Measurements from ENCODE around the gene ANKMY1.

ANKMY1 gene

DNA sequence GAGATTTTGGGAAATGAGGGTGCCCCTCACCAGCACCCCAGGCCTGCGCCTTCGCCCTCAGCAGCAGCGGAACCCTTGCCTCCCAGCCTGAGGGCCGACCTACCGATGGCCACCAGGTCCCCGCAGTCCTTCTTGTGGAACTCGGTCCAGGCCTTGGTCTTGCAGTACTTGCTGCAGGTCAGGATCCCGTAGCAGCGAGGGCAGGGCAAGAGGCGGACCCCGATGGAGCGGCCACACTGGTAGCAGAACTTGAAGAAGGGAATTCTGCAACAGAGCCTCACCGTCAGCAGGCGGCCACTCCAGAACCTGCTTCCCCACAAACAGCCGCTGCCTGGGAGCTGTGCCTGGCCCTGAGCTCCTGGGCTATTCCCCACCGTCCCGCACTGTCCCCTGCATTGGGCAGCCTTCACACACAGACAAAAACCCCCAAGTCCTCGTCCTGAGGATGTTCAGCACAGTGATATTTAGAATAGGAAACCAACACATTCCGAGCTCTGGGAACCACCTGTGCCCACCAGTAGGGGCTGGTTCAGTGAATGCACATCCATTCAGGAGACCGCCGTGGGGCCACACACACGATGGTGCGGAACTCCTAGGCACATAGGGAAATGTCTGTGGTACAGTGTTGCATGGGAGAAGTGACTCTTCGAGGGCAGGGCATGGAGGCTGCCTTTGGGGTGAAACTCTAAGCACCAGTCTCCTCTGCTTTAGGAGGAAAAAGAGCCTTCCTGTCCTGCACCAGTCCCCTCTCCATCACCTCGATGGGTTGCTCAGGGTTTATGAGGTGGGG is 76.8 kb downstream of the ANKMY1 start:
- FAIRE-seq, result no peak
- no peak for DNase-seq (ENCODE audit: low spot score)

DNA sequence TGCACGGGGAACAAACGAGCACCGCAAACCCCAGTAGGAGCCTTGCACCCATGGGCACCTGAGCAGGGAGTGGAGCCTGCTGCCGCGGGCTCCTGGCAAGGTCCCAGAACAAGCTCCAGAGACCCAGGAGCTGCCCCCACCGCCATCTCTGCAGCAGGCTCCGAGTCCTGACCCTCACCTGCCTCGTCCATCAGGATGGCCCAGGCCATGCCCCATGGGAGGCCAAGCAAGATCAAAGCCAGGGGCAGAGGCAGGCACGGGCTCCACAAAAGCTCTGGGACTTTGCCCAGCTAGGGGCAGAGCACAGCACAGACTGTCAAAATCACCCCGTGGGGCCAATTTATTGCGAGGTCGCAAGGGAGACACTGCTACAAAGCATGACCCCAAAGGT is 78.7 kb downstream of the ANKMY1 start:
- DNase-seq (ENCODE audit: low spot score), result no peak
- no peak for FAIRE-seq

DNA sequence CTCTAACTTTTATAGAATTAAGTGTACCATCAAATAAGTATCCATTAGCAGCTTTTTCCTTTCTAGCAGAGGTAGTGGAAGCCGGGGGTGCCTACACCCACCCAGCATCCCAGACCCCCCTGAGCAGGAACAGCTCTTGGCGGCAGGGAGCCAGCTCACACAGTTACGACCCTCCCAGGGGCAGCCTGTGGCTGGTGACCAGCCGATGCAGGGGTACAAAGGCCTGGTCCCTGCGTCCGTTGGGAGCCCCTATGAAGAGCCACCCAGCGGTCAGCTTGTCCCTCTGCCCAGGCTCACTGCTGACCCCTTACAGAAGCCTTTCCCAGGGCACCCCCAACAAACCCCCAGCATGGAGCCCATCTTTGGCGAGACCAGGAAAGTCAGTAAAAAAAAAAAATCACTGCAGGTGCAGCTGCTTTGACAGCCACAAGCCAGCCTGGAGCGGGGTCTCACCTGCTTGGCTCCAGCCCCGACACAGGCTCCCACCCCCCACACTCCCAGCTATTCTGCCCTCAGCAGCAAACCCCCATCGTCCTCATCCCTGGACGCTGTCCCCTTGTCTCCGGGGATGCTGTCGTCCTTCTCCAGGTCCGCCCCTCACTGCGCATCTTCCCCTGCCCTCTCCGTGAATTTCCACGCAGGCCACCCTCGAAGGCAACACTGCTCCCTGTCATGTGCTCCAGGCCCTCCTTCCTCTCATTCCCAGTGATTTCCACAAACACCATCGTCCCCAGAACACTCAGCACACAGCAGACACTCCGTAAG is 79.3 kb downstream of the ANKMY1 start:
- no peak for FAIRE-seq
- no peak for DNase-seq (ENCODE audit: low spot score)

DNA sequence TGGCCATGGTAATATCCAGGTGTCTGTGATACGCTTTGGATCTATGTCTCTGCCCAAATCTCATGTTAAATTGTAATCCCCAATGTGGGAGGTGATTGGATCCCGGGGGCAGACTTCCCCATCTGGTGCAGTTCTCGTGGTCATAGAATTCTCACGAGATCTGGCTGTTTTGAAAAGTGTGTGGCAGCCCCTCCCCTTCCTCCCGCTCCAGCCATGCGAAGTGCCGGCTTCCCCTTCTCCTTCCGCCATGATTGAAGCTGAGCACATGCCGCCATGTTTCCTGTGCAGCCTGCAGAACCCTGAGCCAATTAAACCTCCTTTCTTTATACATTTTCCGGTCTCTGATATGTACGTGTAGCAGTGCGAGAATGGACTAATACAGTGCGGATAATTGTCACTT is 79.9 kb downstream of the ANKMY1 start:
- DNase-seq (ENCODE audit: low spot score), result no peak
- FAIRE-seq, result no peak

DNA sequence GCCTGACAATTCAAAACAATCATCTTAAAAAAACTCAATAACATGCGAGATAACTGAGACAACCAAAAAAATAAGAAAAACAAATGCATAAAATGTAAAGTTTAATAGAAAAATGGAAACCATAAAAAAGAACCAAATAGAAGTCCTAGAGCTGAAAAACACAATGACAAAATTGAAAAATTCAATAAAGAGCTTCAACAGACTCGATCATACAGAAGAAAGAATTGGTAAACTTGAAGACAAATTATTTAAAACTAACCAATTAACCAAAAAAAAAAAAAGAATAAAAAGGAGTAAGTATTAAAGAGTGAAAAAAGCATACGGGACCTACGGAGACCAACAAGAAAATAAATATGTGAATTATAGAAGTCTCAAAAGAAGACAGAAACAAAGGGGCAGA is 84.6 kb downstream of the ANKMY1 start:
- DNase-seq (ENCODE audit: low spot score) (no peak), FAIRE-seq (no peak)

DNA sequence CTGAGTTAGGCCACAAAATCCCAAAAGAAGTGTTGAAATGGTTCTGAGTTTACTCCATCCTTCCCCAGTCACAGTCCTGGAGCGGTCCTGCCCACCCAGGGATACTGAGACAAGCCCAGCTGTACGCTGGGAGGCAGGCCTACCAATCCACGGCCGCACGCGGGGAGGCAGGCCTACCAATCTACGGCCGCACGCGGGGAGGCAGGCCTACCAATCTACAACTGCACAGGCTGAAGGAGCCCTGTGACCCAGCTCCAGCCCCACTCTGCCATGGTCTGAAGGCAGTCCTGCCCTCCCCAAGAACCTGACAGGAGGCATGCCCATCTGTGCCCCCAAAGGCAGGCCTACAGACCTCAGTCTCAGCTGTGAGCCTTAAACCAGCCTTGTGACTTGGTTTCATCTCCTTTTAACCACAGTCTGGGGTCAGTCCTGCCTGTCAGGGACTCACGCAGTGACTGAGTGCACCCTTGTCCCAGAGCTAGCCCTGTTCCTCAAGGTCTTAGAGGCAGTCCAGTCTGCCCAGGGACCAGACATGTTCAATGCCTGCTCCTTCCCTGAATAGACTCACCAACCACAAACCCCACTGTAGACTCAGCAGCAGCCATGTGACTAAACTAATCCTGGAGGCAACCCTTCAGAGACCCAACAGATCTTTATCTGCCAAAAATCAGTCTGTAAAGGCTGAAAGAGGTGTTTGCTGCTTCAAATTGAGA is 85.6 kb downstream of the ANKMY1 start:
- FAIRE-seq (no peak), DNase-seq (ENCODE audit: low spot score) (no peak)

DNA sequence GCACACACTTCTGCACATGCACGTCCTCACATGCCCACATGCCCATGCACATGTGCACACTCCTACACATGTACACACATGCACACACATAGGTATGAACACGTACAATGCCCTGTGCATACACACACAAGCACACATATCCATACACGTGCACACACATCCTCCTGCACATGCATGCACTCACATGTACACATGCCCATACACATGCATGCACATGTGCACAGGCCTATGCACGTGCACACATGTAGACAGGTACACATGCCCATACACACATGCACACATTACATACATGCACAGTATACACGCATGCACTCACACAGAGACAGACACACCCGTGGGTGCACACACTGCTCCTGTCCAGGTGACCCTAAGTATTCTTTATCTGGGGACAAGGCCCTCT is 88.0 kb downstream of the ANKMY1 start:
- FAIRE-seq, result peak; percentile 95
- DNase-seq (ENCODE audit: low spot score), result no peak

DNA sequence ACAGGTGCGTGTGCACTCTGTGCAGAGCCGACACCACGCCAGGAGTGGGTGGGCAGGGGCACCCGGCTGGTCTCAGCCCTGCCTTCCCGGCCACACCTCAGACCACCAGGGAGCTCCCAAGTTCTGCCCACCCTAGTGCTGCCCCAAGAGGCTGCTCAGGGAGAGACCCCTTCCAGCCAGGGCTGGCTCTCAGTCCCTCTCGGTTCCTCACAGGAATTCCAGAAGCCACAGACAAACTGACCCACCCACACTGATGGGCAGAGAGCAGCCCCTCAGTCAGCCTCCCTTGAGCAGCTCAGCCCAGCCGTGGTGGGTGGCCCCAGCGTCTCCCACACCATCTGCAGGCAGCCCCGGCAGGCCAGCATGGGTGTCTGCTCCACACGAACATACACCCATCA is 88.5 kb downstream of the ANKMY1 start:
- no peak for DNase-seq (ENCODE audit: low spot score)
- FAIRE-seq, result no peak

DNA sequence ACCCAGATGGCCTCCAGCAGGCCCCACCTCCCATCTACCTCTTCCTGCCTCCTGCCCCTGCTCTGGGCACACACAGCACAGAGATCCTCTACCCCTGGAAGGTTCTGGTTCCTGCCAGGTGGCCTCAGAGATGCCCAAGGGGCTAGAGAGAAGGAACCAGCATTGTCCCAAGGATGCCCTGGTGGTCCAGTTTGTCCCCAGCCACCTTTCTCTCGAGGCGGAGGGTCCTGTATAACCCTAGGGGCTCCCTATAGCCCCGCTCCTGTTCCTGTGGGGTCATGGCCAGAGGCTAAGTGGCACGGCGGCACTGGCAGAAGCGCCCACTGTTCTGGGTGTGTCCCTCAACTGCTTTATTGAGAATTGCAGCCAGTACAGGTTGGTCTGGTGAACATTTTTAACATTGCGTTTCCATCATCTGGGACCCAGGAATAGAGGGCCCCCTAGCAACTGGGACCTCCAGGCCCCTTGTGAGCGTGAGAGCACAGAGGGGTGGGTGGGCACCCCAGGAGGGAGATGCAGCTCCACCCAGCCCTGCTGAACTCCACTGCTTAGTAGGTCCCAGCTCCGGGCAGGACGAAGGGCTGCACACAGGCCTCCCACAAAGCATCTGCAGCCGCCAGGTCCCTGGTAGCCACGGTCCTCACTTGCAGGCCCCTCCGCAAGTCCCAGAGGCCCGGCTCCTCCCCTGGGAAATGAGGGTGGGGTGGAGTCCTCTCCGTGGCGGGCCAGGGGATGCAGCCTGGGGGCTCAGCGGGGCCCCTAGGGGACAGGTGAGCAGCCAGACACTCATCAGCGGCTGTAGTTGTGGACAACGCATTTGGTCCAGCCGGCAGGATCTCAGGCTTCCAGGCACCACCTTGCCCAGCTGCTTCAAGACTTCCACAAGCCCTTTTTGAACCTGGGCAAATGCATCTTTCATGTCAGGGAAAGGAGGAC is 89.2 kb downstream of the ANKMY1 start:
- DNase-seq (ENCODE audit: low spot score), result no peak
- no peak for FAIRE-seq

DNA sequence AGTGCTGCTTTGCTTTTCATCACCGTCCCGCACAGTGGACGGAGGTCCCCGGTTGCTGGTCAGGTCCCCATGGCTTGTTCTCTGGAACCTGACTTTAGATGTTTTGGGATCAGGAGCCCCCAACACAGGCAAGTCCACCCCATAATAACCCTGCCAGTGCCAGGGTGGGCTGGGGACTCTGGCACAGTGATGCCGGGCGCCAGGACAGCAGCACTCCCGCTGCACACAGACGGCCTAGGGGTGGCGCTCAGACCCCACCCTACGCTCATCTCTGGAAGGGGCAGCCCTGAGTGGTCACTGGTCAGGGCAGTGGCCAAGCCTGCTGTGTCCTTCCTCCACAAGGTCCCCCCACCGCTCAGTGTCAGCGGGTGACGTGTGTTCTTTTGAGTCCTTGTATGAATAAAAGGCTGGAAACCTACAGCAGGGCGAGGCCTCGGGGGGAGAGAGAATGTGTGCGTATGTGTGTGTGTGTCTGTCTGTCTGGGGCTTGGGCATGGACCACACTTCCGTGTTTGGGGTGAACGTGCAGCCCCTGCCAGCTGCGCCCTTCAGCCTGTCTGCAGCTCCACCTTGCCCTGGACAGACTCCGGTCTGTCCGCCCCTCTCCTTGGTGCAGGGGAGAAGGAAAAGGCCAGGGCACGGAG is 90.0 kb downstream of the ANKMY1 start:
- DNase-seq (ENCODE audit: low spot score) (no peak), FAIRE-seq (no peak)

DNA sequence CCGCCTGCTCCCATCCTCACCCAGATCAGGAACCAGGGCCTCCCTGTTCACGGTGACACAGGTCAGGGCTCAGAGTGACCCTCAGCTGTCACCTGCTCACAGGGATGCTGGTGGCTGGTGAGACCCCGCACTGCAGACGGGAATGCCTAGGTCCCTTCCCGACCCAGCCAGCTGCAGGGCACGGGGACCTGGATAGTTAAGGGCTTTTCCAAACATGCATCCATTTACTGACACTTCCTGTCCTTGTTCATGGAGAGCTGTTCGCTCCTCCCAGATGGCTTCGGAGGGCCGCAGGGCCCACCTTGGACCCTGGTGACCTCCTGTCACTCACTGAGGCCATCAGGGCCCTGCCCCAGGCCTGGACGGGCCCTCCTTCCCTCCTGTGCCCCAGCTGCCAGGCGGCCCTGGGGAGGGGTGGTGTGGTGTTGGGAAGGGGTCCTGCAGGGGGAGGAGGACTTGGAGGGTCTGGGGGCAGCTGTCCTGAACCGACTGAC is 90.6 kb downstream of the ANKMY1 start:
- FAIRE-seq (no peak), DNase-seq (ENCODE audit: low spot score) (no peak)

DNA sequence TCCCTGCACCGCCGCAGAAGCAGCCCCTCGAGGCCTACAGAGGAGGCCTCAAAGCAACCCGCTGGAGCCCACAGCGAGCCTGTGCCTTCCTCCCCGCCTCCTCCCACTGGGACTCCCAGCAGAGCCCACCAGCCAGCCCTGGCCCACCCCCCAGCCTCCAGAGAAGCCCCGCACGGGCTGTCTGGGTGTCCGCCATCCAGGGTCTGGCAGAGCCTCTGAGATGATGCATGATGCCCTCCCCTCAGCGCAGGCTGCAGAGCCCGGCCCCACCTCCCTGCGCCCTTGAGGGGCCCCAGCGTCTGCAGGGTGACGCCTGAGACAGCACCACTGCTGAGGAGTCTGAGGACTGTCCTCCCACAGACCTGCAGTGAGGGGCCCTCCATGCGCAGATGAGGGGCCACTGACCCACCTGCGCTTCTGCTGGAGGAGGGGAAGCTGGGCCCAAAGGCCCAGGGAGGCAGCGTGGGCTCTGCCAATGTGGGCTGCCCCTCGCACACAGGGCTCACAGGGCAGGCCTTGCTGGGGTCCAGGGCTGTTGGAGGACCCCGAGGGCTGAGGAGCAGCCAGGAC is 91.1 kb downstream of the ANKMY1 start:
- FAIRE-seq, result no peak
- DNase-seq (ENCODE audit: low spot score), result no peak

DNA sequence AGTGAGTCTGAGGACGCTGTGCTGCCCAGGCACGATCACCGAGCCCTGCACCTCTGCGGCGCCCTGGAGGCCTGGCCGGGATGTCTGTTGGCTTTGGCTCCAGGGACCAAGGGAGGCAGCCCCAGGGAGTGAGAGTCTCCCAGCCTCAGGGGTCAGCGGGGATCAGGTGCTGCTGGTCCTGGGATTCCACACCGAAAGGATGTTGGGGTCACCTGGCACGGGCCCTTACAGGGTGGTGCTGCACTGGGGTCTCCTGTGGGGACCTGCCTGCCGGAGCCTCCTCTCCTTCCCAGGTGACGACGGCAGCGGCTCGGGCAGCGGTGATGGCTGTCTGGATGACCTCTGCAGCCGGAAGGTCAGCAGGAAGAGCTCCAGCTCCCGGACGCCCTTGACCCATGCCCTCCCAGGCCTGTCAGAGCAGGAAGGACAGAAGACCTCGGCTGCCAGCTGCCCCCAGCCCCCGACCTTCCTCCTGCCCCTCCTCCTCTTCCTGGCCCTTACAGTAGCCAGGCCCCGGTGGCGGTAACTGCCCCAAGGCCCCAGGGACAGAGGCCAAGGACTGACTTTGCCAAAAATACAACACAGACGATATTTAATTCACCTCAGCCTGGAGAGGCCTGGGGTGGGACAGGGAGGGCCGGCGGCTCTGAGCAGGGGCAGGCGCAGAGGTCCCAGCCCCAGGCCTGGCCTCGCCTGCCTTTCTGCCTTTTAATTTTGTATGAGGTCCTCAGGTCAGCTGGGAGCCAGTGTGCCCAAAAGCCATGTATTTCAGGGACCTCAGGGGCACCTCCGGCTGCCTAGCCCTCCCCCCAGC is 91.8 kb downstream of the ANKMY1 start:
- FAIRE-seq, result no peak
- no peak for DNase-seq (ENCODE audit: low spot score)

DNA sequence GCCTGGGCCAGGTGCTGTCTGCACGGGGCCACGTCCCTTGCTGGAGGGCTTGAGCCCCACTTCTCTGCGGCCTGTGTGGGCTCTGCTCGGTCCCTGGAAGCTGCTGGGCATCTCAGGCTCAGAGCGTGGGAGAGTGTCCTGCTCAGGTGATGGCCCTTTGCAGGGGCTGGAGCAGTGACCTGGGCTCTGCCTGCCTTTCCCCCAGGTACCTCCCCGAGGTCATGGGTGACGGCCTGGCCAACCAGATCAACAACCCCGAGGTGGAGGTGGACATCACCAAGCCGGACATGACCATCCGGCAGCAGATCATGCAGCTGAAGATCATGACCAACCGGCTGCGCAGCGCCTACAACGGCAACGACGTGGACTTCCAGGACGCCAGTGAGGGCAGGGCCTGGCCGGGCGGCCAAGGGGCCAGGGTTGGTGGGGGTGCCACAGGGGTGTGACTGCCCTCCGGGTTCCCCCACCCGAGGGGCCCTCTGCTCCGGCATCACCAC is 92.5 kb downstream of the ANKMY1 start:
- FAIRE-seq, result no peak
- DNase-seq (ENCODE audit: low spot score), result no peak

DNA sequence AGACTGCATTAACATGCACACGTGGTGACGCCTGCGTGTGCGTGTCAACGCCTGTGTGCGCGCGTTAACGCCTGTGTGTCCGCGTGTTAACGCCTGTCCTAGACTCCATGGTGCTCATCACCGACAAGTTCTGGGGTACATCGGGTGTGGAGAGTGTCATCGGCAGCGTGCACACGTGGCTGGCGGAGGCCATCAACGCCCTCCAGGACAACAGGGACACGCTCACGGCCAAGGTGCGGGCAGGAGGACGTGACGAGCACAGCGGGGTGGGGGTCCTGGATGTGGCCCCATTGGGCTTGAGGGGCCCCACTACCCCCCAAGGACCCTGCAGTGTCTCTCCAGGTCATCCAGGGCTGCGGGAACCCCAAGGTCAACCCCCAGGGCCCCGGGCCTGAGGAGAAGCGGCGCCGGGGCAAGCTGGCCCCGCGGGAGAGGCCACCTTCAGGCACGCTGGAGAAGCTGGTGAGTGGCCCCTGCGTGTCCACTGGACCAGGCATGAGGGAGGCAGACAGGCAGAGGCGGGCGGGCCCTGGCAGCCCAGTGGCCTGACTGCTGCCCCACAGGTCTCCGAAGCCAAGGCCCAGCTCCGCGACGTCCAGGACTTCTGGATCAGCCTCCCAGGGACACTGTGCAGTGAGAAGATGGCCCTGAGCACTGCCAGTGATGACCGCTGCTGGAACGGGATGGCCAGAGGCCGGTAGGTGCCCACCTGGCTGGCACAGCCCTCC is 93.1 kb downstream of the ANKMY1 start:
- no peak for FAIRE-seq
- DNase-seq (ENCODE audit: low spot score), result no peak

DNA sequence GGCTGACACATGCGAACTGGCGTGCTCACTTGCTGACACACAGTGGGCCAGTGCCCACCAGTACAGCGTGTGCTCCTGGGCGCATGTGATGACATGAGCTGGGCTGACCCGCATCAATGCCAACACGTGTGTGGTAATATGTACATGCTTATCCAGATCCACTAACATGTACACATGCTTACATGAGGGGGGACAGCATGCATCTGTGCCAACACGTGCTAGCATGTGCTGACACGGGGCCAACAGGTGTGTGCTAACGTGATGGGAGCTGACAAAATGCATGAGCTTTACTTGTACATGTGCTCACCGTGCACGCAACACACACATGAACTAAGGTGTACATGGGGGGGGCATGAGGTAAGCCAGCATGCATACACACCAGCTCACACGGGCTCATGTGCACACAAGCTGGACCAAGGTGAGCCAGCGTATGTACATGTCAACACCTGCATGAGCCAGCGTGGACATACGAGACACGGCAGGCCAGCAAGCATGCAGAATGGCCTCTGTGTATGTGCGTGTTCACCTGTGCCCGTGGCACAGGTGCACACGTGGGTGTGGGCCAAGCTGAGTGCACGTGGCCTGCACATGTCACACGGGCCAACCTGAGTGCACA is 93.8 kb downstream of the ANKMY1 start:
- peak; percentile 94 for FAIRE-seq

DNA sequence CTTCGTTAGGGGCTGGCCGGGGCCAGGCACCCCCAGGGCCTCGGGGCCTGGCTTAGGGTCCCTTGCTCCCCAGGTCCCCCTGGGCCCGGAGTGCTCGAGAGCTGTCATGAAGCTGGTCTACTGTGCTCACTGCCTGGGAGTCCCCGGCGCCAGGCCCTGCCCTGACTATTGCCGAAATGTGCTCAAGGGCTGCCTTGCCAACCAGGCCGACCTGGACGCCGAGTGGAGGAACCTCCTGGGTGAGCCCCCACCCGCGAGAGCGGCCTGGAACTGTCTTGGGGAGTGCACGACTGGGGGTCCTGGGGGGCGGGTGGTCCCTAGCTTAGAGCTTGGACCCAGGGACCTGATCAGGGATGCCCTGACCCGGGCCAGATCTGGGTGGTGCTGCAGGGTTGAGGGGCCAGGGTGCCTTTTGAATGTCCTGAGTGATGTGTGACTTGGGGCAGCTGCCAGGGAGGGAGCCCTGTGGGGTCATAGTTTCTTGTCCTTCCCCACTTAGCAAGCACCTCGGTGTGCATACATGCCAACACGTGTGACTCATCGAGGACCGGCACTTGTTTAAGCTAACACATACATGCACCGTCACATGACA is 94.4 kb downstream of the ANKMY1 start:
- no peak for FAIRE-seq

More for the DNA sequence above, 93.8 kb downstream of the ANKMY1 start:
- DNase-seq (ENCODE audit: low spot score), result no peak

More for the DNA sequence above, 94.4 kb downstream of the ANKMY1 start:
- DNase-seq (ENCODE audit: low spot score), result no peak

Data from urothelium cell line (cell line).